Stimulated activated CD4-positive, alpha-beta T cell treated with anti-CD3 and anti-CD28 coated beads, TNF-alpha, amount 100 ng/mL, for 1 hour (primary cell): Measurements from ENCODE around the gene DHX29.
"Not testable (repeated sequence)": the region's sequence is repeated elsewhere in the genome, so short reads cannot be mapped to it uniquely, and the experiment has no call there.

Source experiments
- DNase-seq, 3 donors: peaks; one replicate each; pipeline ENCODE4 v3.0.0-alpha.2; 2020; ENCODE audit warnings: low read depth in 3 of 3, low spot score in 1 of 3

The DHX29 gene

GRCh38 chr5:55318237-55318636, 10.7 kb upstream of the DHX29 start:
- not testable (repeated sequence) for DNase-seq

GRCh38 chr5:55316837-55317236, 9.3 kb upstream of the DHX29 start:
- no peak for DNase-seq

DNA sequence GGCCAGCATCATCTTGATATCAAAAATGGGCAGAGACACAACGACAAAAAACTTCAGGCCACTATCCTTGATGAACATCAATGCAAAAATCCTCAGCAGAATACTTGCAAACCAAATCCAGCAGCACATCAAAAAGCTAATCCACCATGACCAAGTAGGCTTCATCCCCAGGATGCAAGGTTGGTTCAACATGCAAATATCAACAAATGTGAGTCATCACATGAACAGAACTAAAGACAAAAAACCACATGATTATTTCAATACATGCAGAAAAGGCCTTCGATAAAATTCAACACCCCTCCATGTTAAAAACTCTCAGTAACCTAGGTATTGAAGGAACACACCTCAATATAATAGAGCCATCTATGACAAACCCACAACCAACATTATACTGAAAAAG, 8.8 kb upstream of the DHX29 start:
- DNase-seq = no peak

DNA sequence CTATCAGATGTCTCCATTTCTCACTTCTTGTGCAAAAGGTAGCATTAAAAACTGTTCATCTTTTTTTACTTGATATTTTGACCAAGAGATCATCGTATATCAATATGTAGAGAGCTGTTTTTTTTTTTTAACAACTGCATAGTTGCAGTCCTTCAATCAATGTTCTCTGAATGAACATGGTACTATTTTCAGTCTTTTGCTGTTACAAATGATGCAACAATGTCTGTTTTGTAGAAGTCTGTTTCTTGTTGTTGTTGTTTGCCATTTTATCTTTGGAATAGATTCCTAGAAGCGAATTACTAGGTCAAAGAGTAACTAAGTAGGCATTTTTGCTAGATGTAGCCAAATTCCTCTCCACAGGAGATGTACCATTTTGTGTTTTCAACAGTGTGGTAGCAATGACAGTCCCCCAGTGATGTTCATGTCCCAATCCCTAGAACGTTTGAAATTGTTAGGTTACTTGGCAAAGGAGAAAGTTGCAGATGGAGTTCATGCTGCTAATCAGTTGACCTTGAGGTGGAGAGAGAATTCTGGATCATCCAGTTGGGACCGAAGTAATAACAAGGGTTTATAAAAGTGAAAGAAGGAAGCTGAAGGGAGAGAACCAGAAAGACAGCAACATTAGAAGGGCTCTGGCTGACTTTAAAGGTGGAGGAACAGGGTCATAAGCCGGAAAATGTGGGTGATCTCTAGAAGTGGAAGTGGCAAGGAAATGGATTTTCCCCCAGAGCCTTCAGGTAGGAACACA, 6.5 kb upstream of the DHX29 start:
- no peak for DNase-seq

GRCh38 chr5:55308254-55308836, 851 bp upstream of the DHX29 start:
- no peak for DNase-seq

- no peak for DNase-seq
These were observed 682 bp downstream of the DHX29 start for GRCh38 chr5:55306641-55307382.

- DNase-seq = no peak
These were observed 2.1 kb downstream of the DHX29 start for GRCh38 chr5:55305345-55305744.

DNA sequence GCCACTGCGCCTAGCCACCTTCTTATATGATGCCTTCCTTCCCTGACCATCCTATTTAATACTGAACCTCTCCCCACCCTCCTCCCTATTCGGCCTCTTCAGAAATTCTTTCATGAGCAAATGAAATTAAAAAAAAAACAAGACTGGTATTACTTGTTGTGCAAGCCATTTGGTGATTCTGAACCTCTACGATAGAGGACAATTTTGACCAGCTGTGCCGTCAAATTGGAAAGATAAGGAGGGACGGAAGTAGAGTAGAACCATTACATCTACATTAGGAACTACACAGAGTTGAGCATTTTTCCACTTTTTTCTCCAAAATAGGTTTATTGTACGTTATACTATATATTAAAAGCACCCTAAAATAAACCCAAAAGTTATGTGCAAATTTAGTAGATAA, 2.9 kb downstream of the DHX29 start:
- DNase-seq = no peak

DNA sequence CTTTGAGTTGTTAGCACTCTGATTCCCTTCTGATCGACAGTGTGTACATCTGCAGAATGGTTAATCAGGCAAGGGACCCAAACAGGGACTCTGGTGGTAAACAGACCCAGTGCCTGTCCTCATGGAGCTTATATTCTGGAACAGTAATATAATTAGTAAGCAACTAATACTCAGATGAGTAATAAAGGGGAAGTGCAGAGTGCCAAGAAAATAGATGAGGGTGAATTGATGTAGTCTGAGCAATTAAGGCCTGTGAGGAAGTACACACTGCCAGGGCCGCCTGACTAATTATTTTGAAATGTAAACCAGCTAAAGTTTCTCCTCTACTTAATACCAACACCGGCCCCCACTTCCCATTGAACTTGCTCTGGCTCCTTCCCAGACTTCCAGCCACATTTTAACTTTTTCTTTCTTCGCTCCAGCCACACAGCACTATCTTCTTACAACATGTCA, 4.2 kb downstream of the DHX29 start:
- no peak for DNase-seq

GRCh38 chr5:55300890-55301289, 6.6 kb downstream of the DHX29 start:
- DNase-seq = no peak

GRCh38 chr5:55294935-55295334, 12.6 kb downstream of the DHX29 start:
- no peak for DNase-seq

DNA sequence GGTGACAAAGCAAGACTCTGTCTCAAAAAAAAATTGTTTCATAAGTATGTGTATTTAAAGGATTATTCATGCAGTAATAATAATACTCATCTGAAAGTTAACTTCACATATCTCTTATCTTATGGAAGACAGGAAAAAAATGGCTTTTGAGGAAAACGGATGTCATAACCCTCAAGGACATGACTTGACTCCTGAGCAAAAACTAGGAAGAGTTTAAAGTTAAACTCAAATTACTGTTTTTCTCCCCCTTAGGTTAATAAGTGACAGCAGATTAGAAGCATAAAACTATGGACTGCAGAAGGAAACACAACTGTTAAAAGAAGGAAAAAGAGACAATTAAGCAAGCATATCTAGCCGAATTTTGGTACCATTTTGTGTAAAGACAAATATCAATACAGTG, 16.5 kb downstream of the DHX29 start:
- DNase-seq = no peak

GRCh38 chr5:55289808-55290207, 17.7 kb downstream of the DHX29 start:
- no peak for DNase-seq

DNA sequence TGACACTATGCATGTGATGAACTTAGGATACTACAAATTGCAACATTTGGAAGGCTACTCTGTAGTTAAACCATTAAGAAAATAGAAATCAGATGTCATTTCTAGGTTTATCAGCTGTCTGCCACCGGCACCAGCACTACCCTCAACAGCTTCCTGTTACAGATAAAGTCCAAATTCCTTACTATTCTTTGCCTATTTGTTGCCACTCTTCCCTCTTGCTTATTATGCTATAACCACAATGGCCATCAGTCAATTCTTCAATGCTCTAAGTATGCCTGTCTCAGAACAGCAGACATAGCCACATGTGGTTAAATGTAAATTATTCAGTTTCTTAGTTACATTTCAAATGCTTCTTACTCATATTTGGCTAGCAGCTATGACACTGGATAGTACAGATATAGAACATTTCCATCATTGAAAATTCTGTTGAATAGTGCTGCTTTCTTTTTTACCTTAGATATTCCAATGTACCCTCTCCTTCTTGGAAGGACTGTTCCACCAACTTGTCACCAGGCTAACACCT, 21.0 kb downstream of the DHX29 start:
- DNase-seq = no peak

DNA sequence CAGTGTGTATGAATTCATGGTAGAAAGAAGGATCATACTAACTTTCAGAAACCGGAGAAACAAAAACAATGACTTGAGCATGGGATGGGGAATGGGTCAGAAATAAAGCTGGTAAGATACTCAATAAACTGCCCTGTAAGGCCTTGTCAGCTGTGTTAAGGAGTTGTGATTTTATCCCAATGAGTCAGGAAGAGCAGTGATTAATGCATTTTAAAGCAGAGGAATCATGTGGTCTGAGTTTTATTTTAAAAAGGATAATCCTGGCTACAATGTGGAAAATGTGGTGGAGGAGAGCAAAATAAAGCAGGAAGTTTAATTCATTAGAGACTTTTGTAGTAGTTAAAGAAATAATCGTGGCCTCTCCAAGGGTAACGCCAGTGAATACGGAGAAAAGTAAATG, 28.7 kb downstream of the DHX29 start:
- no peak for DNase-seq

- DNase-seq = no peak
These were observed 30.7 kb downstream of the DHX29 start for GRCh38 chr5:55276771-55277170.

- no peak for DNase-seq
These were observed 49.2 kb downstream of the DHX29 start for GRCh38 chr5:55258339-55258738.

GRCh38 chr5:55254802-55255201, 52.7 kb downstream of the DHX29 start:
- no peak for DNase-seq

DNA sequence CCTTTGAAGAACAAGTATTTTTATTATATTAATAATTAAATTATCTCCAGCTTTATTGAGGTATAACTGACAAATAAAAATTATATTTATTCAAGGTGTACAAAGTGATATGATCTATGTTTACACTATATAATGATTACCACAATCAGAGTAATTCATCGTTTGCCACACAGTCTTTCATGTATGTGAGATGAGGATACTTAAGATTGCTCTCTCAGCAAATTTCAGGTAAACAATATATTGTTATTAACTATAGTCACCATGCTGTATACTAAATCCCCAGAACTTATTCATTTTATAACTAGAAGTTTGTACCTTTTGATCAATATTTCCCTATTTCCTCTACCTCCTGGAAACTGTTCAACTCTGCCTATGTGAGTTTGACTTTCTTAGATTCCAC, 57.4 kb downstream of the DHX29 start:
- no peak for DNase-seq

DNA sequence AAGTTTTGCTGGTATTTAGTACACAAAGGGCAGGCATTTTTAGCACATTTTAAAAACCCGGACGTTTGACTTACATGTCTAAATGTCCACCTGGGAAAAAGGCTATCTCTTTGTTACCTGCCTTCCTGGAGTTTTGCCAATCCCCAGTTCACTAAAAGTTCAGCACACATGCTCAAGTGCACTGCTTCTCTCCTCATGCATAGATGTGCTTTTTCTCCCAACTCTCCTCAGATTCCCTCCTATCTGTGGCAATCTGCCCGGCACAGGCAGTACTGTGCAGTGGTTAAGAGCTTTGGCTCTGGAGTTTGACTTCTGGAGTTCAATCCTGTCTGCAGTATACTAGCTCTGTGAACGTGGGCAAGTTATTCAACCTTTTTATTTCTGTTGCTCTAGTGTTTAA, 65.7 kb downstream of the DHX29 start:
- DNase-seq = no peak

- no peak for DNase-seq
These were observed 70.7 kb downstream of the DHX29 start for GRCh38 chr5:55236800-55237199.

DNA sequence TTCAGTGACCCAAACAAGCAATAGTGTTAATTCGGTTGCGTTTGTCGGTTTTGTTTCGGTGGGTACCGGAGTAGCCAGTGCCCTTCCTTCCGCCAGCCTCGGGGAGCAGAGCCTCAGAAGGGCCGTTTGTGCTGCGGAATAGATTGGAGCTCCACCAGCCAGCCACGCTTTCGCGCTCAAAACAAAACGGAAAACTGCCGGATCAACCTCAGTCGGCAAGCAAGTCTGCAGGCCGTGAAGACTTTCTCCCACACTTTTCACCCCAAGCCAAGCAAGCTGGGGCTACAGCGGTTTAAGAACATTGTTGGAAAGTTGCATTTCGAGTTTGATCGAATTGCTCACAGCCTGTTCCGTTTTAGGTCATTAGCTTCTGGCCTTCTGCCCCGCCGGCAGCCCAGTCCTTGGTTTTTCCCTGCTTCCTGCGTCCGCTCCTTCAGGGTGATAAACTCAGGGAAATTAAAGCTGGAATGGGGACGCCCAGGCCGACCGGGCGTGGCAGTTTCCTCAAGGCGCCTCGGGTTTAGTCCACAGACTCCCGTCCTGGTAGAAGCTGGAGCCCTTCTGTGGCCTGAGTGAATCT, 73.3 kb downstream of the DHX29 start:
- no peak for DNase-seq
